GM19463 (cell line): Measurements from ENCODE around the gene LEMD2.

Source experiments
- ATAC-seq: cut with Tn5 transposase; IDR thresholded peaks from one replicate; pipeline ENCODE4 v1.9.1; 2021; ENCODE audit warnings: mild to moderate bottlenecking, moderate library complexity; ENCODE audit not compliant: unreplicated experiment

The LEMD2 gene

DNA sequence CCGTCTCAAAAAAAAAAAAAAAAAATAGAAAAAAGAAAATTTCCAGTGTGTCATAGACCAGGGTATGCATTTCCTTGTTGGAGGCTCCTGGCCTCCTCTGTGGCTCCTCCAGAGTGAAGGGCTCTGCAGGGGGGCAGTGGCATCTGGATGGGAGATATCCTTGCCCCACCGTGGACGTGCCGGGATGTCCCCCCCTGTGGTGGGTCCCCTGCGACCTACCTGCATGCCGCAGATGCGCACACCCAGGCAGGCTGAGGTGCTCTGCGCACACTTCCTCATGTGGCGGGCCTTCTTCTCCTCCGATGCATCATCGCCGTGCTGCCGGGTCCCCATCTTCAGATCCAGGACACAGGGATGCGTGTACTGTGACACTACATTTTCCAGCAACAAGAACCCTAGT lies 63.7 kb downstream of the LEMD2 start:
- no peak for ATAC-seq

- ATAC-seq = no peak
These were observed 64.6 kb downstream of the LEMD2 start for GRCh38 chr6:33724102-33725023.

DNA sequence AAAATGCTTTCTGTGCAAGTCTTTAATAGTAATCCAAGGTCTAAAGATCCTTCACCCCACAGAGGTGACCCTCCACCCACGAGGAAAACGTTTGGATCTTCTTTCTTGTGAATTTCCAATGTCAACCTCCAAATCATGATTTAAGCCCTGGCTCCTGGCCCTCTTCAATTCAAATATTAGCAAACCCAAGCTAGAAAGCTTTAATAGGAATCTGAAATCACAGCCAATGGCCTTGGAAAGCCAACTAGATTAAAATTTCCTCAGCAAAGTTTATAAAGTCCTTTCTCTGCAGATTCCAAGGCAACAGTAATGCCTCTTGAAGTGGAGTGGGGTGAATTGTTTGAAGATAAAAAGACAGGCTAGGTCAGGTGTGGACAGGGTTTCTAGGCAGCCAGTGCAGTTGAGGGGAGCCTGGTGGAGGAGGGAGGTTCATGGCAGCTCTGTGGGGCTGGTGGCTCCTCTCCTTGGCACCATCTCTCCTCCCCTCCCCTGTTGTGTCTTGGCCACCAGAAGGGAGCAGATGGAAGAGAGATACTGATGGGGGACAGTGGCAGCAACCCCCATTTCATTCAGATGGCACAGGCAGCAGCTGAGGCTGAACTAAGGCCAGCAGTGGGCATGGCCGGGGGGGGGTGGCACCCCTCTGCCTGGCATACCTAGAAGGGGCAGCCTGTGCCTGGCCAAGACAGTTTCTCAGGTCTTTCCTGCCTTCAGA lies 65.4 kb downstream of the LEMD2 start:
- ATAC-seq = no peak

DNA sequence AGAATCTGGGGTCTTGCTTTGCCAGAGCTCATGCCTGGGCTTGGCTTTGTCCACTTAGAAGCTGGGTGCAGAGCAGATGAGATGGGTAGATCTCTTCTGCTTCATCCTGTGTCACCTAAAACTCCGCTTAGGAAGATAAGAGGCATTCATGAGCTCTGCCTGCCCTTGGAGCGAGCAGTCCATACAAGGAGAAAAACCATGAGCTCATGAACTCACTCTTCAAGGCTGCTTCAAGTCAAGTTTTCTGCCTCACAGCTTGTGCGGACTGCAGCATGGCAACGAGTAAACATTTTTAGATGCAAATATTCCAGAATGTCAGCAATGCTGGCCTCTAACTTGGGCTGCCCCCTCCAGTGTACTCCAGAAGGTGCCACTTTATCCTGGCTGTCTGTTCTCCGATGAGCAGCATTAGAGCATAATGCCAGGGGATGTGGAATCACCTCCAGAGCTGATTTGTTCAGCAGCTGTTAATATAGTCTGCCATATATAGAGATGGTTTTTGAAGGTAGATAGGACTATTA lies 66.8 kb downstream of the LEMD2 start:
- no peak for ATAC-seq

DNA sequence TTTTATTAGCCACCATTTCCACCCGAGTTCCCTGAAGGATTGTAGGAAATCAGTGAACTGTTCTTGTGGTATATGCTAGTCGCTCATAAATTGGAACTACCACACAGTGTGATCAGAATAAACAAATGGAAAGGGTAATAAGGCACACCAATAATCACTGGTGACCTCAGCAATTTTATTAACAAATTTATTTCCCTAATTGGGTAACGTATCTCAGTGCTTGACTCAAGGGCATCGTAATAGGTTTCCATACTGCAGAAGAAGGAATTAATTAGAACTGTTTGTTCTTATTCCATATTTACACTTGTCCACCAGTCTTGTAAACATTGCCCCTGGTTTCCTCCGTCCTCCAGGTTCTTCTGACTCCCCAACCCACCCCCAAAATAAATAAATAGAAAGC lies 67.4 kb downstream of the LEMD2 start:
- no peak for ATAC-seq
